GM18520 (cell line): ENCODE measurements around the gene ABLIM1.

Experiments used
- ATAC-seq: cut with Tn5 transposase; IDR thresholded peaks from one replicate; pipeline ENCODE4 v1.9.1; 2021; ENCODE audit not compliant: unreplicated experiment

Gene ABLIM1

DNA sequence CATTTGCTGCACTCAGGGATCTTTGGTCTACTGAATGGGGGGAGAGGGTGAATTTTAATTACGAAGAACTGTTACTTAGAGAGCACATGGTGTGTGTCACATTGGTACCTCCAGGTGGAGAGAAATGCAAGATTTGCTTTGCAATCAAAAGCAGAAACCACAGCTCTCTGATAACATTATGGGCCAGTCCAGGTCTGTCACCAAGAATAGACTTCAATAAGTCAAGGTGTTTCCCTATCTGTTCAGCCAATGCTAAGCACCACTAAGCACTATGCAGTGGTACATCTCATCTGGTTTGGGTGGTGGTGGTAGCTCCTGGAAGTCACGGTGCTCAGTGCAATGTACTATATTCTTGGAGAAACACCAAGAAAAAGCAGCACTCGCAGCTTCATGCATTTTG lies 134.2 kb downstream of the ABLIM1 start:
- ATAC-seq, result no peak

DNA sequence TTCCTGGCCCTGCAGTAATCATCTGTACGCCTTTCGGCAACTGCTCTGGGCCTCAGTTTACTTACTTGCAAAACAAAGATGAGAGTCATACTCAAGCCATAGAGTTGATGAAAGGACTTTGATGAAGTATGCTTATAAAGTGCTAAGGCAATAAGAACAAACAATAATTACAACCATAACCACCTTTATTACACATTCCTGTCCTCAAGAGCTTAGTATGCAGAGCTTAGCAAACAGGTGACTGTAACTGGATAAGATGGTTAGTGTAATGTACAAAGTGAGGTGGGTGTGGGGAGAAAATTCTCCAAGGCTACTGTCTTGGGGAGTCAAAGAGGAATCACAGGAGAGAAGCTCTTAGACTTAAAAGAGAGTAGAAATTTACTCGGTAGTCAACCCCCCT lies 136.8 kb downstream of the ABLIM1 start:
- ATAC-seq, result no peak

DNA sequence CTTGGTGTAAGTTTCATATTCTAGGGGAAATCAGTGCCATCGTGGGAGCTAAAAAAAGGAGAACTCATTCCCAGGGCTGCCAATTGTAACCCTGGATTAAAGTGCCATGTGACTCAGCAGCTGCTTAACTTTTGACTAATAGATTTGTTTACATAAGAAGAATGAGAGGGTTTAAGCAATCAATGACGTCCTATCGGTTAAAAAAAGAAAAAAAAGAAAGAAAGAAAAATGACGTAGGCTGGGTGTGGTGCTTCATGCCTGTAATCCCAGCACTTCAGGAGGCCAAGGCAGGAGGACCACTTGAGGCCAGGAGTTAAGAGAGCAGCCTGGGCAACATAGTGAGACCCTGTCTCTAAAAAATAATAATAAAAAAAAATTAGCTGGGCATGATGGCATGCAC lies 137.6 kb downstream of the ABLIM1 start:
- no peak for ATAC-seq

DNA sequence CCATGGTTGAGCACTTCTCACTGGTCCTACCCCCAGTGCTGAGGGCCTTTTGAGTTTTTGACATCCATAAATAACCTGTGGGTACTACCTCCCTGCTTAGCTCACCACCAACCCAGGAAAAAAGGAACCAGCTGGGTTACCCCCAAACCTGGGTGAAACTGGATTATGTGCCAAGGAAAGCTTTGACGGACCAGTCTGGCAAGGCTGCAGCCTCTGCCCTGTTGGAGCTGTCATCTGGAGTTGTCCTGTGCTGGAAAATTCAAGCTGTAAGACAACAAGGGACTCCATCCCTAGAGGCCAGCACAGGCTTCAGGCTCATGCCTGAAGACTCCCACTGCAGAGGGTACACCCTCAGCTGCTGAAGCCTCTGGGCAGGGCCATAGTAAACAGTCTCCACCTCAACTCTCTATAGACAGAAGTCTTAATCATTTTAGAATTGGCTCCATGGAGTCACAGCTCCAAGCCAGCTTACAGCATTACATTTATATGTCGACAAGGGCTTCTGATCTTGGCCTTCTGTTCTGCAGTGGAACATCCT lies 138.2 kb downstream of the ABLIM1 start:
- ATAC-seq, result no peak

DNA sequence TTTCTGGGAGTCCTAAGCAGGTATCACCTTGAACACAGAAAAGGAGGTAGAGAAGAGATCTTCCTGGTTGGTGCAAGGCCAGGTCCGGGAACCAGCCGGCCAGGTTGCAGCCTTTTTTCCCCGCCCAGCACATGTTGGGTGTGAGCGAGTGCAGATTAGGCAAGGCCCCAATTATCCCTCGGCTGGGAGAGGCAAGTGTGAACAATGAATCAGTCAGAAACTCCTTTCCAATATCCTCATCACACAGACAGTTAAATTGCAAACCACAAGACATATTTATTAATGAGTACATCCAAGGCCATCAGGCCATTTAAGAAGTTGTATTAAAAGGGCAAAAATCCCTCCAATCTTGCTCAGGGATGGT lies 138.8 kb downstream of the ABLIM1 start:
- no peak for ATAC-seq

DNA sequence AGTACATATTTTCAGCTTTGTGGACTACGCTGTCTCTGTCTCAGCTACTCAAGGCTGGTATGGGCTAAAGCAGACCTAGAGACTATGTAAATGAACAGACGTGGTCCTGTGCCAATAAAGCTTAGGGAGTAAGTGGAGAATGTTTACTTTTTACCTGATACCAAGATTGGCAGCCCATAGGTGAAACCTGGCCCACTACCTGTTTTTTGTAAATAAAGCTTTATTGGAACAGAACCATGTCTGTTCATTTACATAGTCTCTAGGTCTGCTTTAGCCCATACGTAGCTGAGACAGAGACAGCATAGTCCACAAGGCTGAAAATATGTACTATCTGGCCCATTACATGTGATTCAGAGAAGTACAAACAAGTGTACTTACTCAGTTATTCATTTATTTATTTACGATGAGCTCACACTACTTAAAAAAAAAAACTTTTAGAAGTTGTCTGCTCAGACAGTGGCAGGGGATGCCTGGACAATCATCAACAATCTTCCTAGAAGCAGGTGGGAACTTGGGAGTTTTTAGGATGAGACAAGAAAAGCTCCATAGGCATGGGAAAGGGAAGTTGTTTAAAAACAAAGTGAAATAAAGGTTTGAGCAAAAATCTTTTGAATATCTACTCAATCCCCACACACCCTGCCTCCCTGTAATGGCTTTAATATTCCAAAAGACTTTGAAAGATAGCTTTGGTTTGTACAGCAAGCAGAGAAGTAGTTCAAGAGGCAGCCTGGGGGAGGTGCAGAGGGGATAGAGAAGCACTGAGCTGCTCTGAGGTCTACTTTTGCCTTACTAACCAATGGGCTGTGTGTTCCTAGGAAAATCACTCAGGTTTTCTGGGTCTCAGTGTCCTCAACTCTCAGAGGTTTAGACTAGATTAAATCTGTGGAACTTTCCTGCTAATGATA lies 139.4 kb downstream of the ABLIM1 start:
- no peak for ATAC-seq

DNA sequence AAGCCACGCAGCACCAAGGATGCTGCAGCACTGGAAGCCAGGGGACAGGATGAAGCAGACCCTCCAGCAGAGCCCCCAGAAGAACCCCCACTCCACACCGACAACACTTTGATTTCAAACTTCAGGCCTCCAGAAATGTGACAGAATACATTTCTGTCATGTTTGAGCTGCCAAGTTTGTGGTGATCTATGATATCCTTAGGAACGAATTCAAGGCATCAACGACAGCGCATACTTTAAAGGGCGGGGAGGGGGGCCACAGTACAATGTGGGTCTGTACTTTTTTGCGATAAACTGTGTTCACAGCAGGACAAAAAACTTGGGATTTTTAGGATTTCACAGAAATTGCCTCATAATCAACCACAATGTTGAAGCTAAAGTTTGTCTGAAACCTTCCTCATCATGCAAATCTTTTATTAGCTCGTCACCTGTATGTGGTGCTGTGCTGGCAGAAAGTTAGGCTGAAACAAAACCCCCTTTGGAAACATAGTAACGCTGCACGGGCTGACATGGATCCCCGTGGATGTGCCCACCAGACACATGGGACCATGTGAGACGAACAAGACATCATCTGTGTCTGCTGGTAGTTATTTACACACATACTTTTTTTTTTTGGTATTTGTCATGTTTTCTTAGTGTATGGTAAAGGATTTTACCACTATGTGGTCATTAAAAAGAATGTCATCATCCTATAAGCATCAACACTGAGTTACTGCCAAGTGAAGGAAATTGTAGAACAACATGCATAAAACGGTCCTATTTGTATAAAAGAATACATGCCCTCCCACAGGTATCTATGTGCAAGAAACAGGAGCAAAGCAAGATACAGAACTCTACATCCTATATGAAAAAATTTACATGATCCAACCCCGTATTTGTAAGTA lies 140.5 kb downstream of the ABLIM1 start:
- ATAC-seq, result no peak

DNA sequence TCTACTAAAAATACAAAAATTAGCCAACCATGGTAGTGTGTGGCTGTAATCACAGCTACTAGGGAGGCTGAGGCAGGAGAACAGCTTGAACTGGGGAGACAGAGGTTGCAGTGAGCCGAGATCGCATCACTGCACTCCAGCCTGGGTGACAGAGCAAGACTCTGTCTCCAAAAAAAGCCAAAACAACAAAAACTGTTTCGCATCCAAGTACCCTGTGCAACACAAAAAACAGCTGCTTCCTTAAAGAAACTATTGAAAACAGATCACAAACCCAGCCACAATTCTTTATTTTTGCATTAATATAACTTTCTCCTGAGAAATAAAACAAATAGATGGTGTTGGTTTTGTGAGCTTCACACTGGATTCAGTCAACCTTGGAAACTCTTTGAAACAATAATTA lies 141.7 kb downstream of the ABLIM1 start:
- no peak for ATAC-seq

DNA sequence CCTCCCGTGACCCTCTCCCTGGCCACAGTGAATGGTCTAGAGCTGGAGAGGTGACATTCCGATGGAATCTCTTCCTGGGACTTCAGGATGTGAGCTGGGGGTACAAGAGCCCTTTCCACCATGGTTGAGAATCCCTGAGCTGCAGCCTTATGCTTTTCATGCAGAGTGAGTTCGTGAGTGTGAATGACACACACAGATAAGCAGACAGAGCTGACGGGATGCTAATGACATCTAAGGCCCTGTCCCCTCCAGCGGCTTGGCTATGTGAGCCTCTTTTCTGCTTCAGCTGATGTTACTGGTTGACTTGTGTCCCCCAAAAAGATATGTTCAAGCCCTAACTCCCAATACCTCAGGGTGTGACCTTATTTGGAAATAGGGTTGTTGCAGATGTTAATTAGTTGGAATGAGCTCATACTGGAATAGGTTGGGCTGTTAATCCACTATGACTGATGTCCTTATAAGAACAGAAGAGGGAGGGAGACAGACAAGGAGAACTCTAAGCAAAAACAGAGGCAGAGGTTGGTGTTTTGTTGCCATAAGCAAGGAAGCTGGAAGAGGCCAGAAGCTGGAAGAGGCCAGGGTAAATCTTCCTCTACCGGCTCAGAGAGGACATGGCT lies 142.7 kb downstream of the ABLIM1 start:
- no peak for ATAC-seq

DNA sequence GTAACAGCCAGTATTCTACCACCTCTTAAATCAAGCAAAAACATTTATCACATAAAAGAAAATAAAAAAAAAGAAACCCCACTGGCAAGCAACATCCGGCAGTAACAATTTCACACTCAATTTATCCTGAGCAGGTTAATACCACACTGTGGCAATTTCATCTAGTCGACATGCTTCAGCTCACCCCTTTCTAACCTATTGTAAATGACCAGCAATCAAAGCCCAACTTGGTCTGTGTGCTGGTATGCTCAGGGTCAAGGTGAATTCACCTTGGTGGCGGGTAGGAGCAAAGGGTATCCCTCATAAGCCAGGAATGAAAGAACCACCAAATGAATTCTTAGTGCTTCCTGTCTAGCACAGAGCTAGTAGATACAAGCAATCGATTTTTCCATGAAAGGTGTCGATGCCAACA lies 144.7 kb downstream of the ABLIM1 start:
- no peak for ATAC-seq

DNA sequence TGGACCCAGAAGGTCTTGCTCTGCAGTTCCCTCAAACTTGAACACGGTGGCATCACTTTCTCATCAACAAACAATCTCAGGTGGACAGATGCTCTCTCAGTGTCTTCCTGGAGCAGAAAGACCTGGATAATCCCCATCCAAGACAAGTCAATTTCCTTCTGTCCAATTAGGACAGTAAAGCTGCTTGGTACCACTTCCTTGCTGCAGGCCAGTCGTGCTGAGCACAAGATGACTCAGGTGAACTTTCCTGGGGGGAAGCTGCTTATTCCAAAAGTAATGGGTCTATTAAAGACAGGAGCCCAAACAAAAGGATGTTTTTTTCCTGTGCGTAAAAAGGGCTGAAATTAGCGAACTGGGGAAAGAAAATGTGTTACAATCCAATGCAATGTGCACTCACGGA lies 146.2 kb downstream of the ABLIM1 start:
- no peak for ATAC-seq

DNA sequence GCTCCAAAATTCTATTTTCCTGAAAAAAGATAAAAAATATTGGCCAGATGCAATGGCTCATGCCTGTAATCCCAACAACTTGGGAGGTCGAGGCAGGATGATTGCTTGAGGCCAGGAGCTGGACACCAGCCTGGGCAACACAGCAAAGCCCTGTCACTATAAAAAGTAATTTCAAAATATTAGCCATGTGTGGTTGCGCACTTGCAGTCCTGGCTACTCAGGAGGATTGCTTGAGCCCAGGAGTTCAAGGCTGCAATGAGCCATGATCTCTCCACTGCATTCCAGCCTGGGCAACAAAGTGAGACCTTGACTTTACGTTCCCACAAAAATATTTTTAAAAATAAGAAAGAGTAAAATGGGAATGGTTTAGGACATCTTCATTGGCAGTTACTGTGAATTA lies 149.7 kb downstream of the ABLIM1 start:
- ATAC-seq, result no peak

DNA sequence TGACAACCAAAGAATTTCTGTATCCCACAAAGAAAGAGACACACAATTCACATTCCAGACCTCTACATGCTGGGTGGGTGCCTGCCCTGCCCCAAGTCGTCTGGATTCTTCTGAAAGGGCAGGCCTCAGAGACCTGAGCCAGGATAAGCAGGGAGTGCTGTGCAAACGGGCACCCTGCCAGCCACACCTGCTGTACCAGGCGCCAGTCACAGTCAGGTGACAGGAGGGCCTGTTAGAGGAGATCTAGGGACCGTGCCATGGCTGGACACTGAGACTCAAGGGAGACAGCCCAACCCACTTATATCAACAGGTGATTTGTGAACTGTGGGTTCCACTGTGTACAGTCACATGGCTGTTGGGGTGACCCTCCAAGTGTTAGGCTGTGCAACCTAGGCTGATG lies 150.6 kb downstream of the ABLIM1 start:
- no peak for ATAC-seq

DNA sequence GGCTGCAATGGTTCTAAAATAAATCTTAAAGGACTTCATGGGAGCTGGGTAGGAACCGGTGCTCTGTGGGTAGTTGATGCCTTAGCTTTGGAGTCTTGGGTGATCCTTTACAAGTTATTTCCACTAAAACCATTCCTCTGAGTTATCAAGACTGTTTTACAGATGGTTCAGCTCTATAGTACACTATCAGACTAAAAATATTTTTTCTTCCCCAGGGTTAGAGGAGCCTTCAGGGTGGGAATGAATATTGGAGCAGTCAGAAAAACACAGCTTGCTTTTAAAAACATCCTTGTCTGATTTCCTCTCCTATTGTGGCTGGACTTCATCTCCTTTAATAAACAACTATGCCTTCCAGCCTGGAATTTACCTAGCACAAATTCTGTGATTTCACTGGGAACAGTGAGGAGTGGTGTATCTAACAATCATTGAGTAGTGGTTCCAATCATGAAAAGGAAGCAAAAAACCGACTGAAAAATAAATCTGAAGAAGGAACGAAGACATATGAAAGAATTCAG lies 151.1 kb downstream of the ABLIM1 start:
- ATAC-seq, result no peak

DNA sequence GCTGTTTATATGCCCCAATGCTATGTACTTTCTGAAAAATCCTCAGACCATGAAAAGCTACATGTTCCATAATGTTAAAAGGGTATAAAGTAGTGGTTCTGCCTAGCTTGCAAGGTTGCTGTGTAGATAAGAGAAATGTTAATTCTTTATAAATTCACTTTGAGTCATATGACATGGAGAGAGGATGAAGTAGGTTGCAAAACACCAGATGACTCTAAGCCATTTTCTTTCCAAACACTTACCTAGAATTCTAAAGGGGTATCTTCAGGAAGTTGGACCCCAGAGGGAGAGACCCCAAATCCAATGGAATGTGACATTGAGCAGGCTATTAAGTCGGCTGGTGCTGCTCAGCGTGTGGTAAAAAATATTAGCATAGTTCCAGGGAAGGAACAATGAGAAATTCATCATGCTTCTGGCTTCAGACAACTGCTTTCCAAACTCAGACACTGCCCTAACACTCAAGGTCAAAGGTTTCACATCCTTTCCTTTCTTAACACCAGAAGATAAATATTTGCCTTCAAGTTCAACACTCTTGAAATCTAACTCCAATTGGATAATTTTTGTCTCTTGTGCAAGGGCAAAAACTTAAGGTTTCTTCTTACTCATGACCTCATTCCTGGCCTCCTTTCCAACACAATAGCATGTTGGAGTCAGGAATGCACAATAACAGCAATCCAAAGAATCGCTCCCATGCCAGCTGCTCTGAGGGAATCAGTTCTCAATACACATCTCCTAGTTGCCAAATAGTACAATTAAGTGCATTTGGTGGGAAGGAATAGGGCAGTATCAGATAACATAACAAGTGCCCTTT lies 153.1 kb downstream of the ABLIM1 start:
- ATAC-seq, result no peak

DNA sequence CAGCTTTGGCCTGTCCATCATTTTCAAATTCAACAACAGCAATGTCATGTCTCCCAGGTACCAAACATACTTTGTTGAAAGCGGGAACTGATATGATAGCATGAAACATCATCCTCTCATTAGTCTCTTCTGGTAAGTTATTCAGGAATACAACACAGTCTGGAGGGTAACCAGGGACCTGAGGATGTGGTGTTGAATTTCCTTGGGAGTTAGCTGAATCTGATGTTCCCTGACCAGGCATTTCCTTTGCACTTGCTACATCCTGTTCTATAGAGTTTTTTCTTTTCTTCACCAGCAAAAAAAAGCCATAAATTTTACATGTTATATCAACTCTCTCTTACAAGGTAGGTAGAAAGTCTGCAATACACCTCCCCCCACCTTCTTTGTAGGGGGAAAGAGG lies 156.0 kb downstream of the ABLIM1 start:
- no peak for ATAC-seq

DNA sequence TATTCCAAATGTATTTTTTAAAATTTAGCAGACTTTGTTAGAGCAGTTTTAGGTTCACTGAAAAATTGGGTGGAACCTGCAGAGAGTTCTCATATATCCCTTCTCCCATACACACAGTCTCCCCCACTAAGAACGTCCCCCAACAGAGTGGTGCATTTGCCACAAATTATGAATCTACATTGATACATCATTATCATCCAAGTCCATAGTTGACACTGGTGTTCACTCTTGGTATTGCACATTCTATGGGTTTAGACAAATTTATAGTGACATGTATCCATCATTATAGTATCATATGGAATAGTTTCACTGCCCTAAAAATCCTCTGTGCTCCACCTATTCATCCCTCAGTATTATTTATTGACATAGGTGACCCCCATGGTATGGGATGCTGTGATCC lies 156.4 kb downstream of the ABLIM1 start:
- no peak for ATAC-seq

DNA sequence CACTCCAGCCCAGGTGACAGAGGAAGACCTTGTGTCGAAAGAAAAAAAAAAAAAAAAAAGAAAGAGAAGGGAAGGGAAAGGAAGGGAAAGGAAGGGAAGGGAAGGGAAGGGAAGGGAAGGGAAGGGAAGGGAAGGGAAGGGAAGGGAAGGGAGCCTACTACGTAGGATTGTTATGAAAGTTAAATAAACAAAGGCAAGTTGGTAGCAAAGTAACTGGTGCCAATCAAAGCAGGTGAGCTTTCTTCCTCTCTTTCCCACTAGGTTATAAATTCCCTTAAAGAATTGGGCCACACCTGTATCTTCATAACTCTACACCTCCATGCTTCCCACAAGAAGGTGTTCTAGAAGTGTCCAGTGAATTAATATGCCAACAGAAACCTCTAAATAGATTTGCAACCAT lies 157.4 kb downstream of the ABLIM1 start:
- ATAC-seq, result no peak

DNA sequence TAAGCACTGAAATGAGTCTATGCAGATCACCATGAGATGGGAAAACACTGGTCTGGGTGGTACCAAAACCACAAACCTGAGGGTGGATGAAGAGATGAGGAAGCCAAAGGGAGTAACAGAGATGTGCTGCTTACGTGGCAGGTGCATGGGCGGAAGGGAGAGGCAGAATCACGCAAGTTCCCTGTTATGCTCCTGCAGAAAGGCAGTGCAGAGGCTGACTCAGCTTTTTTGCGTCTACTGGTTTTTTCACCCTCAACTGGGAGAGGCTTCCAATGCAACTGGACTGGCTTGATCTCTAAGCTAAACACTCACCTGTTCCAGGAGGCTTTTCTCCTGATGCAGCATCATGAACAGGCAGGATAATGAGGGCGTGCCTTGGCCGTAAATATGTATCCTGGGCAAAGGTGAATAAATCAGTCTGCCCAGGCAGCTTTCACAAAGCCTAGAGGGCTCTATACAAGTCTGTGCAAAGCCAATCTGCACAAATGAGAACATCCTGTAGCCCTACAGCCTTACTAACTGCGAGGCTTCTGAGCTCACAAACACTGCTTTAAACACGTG lies 158.4 kb downstream of the ABLIM1 start:
- no peak for ATAC-seq

DNA sequence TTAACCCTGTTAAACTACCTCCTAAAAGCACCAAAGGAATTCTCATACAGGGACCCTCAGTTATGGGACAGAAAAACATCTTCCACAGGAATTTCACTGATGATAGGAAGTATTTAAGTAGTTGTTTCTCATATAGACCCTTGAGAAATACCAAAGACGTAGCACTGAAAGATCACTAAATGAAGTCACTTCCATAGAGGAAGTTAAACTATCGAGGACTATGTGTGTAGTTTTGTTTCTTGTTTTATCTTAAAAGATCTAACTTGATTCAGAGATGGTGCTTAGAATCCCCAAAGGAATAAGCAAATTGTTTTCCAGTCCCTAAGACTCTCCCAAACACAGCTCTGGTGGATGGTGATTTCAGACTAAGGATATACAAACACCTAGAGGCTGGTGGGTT lies 159.0 kb downstream of the ABLIM1 start:
- ATAC-seq, result peak; percentile 6
